GM12801 (cell line): ENCODE measurements around the gene UCKL1.

Experiments used
- CTCF ChIP-seq: IDR thresholded peaks from one replicate; pipeline ENCODE4 v1.5.1; 2011; ENCODE audit warnings: control low read depth; ENCODE audit not compliant: insufficient read length; ENCODE audit errors: extremely low read depth

Gene UCKL1

GRCh38 chr20:63980317-63980805 lies 24.1 kb upstream of the UCKL1 start:
- no peak for TF ChIP-seq CTCF

GRCh38 chr20:63979557-63980316 lies 23.5 kb upstream of the UCKL1 start, which contains the start of gene SAMD10:
Gene SAMD10, minus strand, starts transcription at chr20:63979642. Its CDS starts 175 bp downstream, at chr20:63979467.
- no peak for TF ChIP-seq CTCF

- TF ChIP-seq CTCF = no peak
These were observed 23.0 kb upstream of the UCKL1 start for GRCh38 chr20:63979229-63979556.

GRCh38 chr20:63978319-63979228 lies 22.4 kb upstream of the UCKL1 start:
- no peak for TF ChIP-seq CTCF

GRCh38 chr20:63977739-63978276 lies 21.6 kb upstream of the UCKL1 start:
- TF ChIP-seq CTCF = no peak

- TF ChIP-seq CTCF = no peak
These were observed 20.9 kb upstream of the UCKL1 start for GRCh38 chr20:63976980-63977738.
